ENCODE results near the gene MAP3K14.

- TF ChIP-seq REST (IDR thresholded peaks at IDR 0.05) (no peak), CTCF (IDR thresholded peaks at IDR 0.05; ENCODE audit: low read depth, low read length, missing input control) (no peak), FOXA2 (IDR thresholded peaks at IDR 0.05) (no peak), HNF4G (IDR thresholded peaks at IDR 0.05) (no peak), MAX (IDR thresholded peaks at IDR 0.05) (no peak), ATF3 (IDR thresholded peaks at IDR 0.05) (no peak), YY1 (IDR thresholded peaks at IDR 0.05) (no peak), RAD21 (IDR thresholded peaks at IDR 0.05) (no peak), SP1 (IDR thresholded peaks at IDR 0.05) (no peak), TAF1 (conservative IDR thresholded peaks at IDR 0.05) (no peak), FOXA1 (IDR thresholded peaks at IDR 0.05) (no peak), EGR1 (IDR thresholded peaks at IDR 0.05; ENCODE audit: low read depth in 2 of 2) (no peak), ZBTB33 (IDR thresholded peaks at IDR 0.05) (no peak), JUND (IDR thresholded peaks at IDR 0.05) (no peak)
Observed at GRCh38 chr17:45301674-45302073, 15.1 kb downstream of the MAP3K14 start.

Measured in liver (tissue), 3 donors.